Activated naive CD4-positive, alpha-beta T cell treated with Interleukin-2 at 50 U/mL for 16 hours (primary cell): ENCODE results near the gene FBXL17.

Source experiments
- DNase-seq: peaks from one replicate; pipeline ENCODE4 v3.0.0-alpha.2; 2020

FBXL17 gene

GRCh38 chr5:107849118-107849517 is 532.8 kb downstream of the FBXL17 start:
- no peak for DNase-seq

GRCh38 chr5:107840592-107840991 is 541.3 kb downstream of the FBXL17 start:
- DNase-seq = no peak

- no peak for DNase-seq
Measured at GRCh38 chr5:107840161-107840560, 541.7 kb downstream of the FBXL17 start.

GRCh38 chr5:107835096-107835495 is 546.8 kb downstream of the FBXL17 start:
- no peak for DNase-seq

GRCh38 chr5:107832746-107833145 is 549.2 kb downstream of the FBXL17 start:
- no peak for DNase-seq

GRCh38 chr5:107831612-107832395 is 550.1 kb downstream of the FBXL17 start:
- DNase-seq = no peak

GRCh38 chr5:107830750-107831149 is 551.1 kb downstream of the FBXL17 start:
- no peak for DNase-seq

GRCh38 chr5:107826311-107827000 is 555.4 kb downstream of the FBXL17 start:
- DNase-seq = no peak

- no peak for DNase-seq
Measured at GRCh38 chr5:107824821-107825220, 557.1 kb downstream of the FBXL17 start.

GRCh38 chr5:107821288-107821687 is 560.6 kb downstream of the FBXL17 start:
- no peak for DNase-seq

GRCh38 chr5:107820429-107820828 is 561.5 kb downstream of the FBXL17 start:
- DNase-seq = no peak

- no peak for DNase-seq
Measured at GRCh38 chr5:107817951-107818350, 563.9 kb downstream of the FBXL17 start.

- DNase-seq = no peak
Measured at GRCh38 chr5:107817436-107817835, 564.5 kb downstream of the FBXL17 start.

GRCh38 chr5:107815109-107815508 is 566.8 kb downstream of the FBXL17 start:
- no peak for DNase-seq

GRCh38 chr5:107814183-107814827 is 567.6 kb downstream of the FBXL17 start:
- no peak for DNase-seq

GRCh38 chr5:107813559-107813958 is 568.3 kb downstream of the FBXL17 start:
- DNase-seq = no peak

GRCh38 chr5:107812570-107813141 is 569.2 kb downstream of the FBXL17 start:
- DNase-seq = no peak

- no peak for DNase-seq
Measured at GRCh38 chr5:107809201-107810034, 572.5 kb downstream of the FBXL17 start.
